ENCODE results near the gene LRRC3C.

The LRRC3C gene

DNA sequence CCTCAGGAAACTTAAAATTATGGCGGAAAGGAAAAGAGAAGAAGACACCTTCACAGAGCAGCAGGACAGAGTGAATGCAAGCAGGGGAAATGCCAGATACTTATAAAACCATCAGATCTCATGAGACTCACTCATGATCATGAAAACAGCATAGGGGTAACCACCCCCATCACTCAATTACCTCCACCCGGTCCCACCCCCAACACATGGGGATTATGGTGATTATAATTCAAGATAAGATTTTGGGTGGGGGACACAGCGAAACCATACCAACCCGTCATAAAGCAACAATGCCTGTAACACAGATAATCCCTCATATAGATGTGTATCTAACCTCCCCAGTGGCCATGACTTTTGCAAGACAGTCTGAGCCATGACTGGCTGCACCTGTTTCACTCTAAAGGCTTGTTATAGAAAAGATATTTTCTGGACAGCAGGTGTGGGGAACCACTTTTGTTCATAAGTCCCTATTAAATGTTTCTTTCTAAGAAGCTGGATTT, 28.2 kb downstream of the LRRC3C start:
- TF ChIP-seq, protein P1, sequence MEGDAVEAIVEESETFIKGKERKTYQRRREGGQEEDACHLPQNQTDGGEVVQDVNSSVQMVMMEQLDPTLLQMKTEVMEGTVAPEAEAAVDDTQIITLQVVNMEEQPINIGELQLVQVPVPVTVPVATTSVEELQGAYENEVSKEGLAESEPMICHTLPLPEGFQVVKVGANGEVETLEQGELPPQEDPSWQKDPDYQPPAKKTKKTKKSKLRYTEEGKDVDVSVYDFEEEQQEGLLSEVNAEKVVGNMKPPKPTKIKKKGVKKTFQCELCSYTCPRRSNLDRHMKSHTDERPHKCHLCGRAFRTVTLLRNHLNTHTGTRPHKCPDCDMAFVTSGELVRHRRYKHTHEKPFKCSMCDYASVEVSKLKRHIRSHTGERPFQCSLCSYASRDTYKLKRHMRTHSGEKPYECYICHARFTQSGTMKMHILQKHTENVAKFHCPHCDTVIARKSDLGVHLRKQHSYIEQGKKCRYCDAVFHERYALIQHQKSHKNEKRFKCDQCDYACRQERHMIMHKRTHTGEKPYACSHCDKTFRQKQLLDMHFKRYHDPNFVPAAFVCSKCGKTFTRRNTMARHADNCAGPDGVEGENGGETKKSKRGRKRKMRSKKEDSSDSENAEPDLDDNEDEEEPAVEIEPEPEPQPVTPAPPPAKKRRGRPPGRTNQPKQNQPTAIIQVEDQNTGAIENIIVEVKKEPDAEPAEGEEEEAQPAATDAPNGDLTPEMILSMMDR (IDR thresholded peaks at IDR 0.05; ENCODE audit: unreplicated experiment in 3 of 3) = no peak
- Mint-ChIP-seq H3K4me1 (peaks cover 21% of the 10 kb centered on the region), H3K36me3 (ENCODE audit: low read depth) (no peaks in the 10 kb centered on the region), H3K4me3 (peak overlapping the region in 2 of 3 experiments; percentile 1 to 7), H3K9me3 (no peaks in the 10 kb centered on the region), H3K27me3 (ENCODE audit: low read depth) (peaks cover 7% of the 10 kb centered on the region), H3K27ac (peak overlapping the region in 2 of 3 experiments; percentile 25 to 36)

DNA sequence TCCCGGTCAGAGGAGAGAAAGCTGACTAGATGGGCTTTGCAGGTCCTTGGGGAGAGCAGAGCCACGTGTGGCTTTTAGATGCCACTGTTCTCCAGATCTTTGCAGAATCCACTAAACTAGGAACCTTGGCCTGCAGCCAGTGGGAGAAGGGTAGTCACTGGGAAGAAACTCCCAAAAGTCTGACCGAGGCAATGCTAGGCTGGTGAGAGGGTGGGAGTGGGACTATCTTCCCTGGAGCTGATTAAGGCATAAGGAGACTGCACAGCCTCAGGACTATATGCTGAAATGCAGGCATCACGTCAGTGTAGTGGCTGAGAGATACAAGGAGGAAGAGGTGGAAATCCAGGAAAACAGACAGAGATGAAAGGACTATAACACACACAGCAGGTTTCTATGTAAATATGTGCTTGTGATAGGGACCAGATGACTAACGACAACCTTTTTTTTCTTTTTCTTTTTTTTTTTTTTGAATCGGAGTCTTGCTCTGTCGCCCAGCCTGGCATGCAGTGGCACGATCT, 33.1 kb downstream of the LRRC3C start:
- TF ChIP-seq, protein P1 (IDR thresholded peaks at IDR 0.05; ENCODE audit: unreplicated experiment in 3 of 3) = no peak
- H3K9me3 Mint-ChIP-seq = no peaks in the 10 kb centered on the region
- H3K36me3 Mint-ChIP-seq (ENCODE audit: low read depth) = no peaks in the 10 kb centered on the region
- peaks cover 18% of the 10 kb centered on the region for H3K27me3 Mint-ChIP-seq (ENCODE audit: low read depth)
- no peak overlapping the region for H3K4me3 Mint-ChIP-seq
- peak overlapping the region in 2 of 3 experiments; percentile 25 to 29 for H3K27ac Mint-ChIP-seq
- peaks cover 18% of the 10 kb centered on the region for H3K4me1 Mint-ChIP-seq

DNA sequence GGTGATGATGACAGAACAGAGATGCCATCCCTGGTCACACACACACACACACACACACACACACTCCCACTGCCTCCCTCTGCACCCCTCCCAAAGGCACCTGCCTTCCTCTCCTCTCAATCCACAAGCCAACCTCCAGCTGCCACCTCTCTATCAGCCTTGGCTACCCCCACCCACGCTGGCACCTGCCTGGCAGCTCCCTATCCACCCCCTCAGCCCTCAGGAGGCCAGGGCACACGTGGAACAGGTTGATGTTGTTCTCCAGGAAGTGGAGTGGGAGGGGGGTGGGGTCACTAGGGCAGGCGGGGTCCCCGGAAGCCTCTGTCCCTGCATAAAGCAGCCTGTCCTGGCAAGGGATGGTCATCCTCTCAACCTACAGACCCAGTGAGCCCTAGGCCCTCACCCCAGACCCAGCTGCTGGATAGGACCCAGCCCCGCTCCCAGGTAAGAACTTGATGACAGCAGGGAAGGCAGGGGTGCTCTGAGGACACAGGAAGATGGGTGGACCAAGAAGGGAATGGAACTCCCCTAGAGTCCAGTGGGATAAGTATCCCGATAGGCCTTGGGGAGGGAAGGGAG, 35.2 kb downstream of the LRRC3C start, which contains the start of gene GSDMA:
Gene GSDMA (plus strand): TSS at position 363 of the 579 bp plus-strand sequence. CDS start 2,684 bp downstream, outside the sequence.
- Mint-ChIP-seq H3K9me3 (no peaks in the 10 kb centered on the region), H3K4me1 (peaks cover 12% of the 10 kb centered on the region), H3K27me3 (ENCODE audit: low read depth) (peaks cover 16% of the 10 kb centered on the region), H3K27ac (no peak within 1 kb of the TSS), H3K36me3 (ENCODE audit: low read depth) (no peaks in the 10 kb centered on the region), H3K4me3 (no peak within 1 kb of the TSS)
- TF ChIP-seq, protein P1 (IDR thresholded peaks at IDR 0.05; ENCODE audit: unreplicated experiment in 3 of 3) = no peak

DNA sequence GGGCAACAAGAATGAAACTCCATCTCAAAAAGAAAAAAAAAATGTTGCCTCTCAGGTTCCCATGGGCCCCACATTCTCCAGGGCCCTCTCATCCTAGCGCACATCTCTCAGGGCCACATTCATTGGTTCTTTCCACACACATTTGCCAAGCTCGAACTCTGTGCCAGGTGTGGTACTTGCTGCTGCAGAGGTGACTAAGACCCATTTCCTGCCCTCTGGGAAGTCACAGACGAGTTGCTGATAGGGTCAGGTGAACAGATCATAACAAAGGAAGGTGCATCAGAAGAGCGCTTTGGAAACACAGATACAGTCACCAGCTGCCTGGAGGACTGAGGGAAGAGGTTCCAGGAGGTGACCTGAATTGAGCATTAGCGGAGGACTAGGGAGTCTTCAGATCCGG, 36.3 kb downstream of the LRRC3C start:
- Mint-ChIP-seq H3K36me3 (ENCODE audit: low read depth) (no peaks in the 10 kb centered on the region), H3K4me3 (no peak overlapping the region), H3K27me3 (ENCODE audit: low read depth) (peaks cover 19% of the 10 kb centered on the region), H3K27ac (no peak overlapping the region), H3K4me1 (peaks cover 10% of the 10 kb centered on the region), H3K9me3 (no peaks in the 10 kb centered on the region)
- TF ChIP-seq, protein P1 (IDR thresholded peaks at IDR 0.05; ENCODE audit: unreplicated experiment in 3 of 3) = no peak

DNA sequence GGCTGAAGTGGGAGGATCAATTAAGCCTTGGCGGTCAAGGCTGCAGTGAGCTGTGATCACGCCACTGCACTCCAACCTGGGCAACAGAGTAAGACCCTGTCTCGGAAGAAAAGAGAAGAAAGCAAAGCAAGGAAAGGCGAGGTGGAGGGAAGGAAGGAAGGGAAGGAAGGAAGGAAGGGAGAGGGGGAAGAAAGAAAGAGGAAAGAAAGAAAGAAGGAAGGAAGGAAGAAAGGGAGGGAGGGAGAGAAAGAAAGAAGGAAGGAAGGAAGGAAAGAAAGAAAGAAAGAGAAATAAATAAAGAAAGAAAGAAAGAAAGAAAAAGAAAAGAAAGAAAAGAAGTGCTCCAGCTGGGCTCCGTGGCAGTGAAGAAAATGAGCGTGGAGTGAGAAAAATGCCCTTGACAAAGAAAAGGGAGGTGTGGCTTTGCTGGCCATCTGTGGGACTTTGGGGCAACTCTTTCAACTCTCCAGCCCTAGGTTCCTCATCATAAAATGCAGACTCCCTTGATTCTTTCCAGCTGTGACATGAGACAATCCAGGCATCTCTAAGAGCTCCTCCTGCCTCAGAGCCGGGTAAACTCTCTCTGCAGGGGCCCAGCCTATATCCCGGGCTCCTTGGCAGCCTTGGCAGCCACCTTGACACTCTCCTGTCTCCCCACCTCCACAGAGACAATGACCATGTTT, 37.6 kb downstream of the LRRC3C start:
- H3K9me3 Mint-ChIP-seq = no peaks in the 10 kb centered on the region
- TF ChIP-seq, protein P1 (IDR thresholded peaks at IDR 0.05; ENCODE audit: unreplicated experiment in 3 of 3) = no peak
- no peak overlapping the region for H3K4me3 Mint-ChIP-seq
- H3K4me1 Mint-ChIP-seq = peaks cover 6% of the 10 kb centered on the region
- peaks cover 31% of the 10 kb centered on the region for H3K27me3 Mint-ChIP-seq (ENCODE audit: low read depth)
- no peak overlapping the region for H3K27ac Mint-ChIP-seq
- H3K36me3 Mint-ChIP-seq (ENCODE audit: low read depth) = no peaks in the 10 kb centered on the region

Measured in nephron (organoid).